ENCODE data around the gene ATE1. TPM values are rescaled to one million over a fixed set of nuclear protein-coding genes. Genes with fewer than 3 reads are reported as not detected.
A peak's percentile ranks its signal among the peaks of the same experiment; 100 is the strongest.

ATE1 gene
- total and polyA plus RNA-seq, 3 experiments from 2014 or later, result 24.8 to 34.2 (median 32.0) TPM

DNA sequence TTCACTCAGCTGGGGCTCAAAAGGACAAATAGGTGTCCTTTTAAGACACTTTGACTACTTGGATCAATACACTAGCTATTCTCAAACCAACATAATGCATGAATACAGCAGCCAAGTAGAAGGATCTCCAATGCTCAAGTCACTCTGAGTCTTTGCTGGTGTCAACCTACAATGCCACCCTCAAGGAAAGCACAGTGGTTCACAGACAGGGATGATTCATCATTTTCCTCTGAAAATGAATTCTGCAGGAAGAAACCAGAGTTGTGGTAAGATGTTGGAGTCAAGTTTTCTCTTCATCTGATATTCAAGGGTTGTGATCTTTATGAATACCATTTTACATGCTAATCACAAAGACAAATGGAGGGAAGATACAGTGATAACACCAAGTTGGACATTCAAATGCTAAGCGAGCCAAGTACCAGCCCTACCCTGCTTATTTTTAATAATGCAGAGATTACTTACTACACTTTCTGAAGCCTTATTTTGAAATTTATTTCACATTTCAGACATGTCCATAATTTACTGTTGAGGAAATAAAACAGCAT, 186.5 kb downstream of the ATE1 start:
- Mint-ChIP-seq H3K9me3 (no peaks in the 10 kb centered on the region), H3K4me3 (no peak overlapping the region), H3K36me3 (peaks cover 18 to 37% (median 19%) of the 10 kb centered on the region in 3 donors), H3K4me1 (peaks cover 15 to 18% (median 15%) of the 10 kb centered on the region in 3 donors), H3K27me3 (peaks cover 0 to 2% of the 10 kb centered on the region in 2 donors), H3K27ac (no peak overlapping the region)
- DNase-seq, result no peak
- Histone ChIP-seq H3K27ac (ENCODE audit: low read depth, low read length) (no peak overlapping the region), H3K36me3 (ENCODE audit: insufficient read depth, low read length) (no peaks in the 10 kb centered on the region), H3K4me3 (ENCODE audit: low read length) (no peak overlapping the region), H3K27me3 (ENCODE audit: insufficient read depth, low read length, poor library complexity, severe bottlenecking) (no peaks in the 10 kb centered on the region), H3K4me1 (ENCODE audit: insufficient read depth, low read length) (no peaks in the 10 kb centered on the region), H3K9me3 (ENCODE audit: low read length) (no peaks in the 10 kb centered on the region)
- ChIA-PET POLR2A (no interaction called here), CTCF (no interaction called here)

DNA sequence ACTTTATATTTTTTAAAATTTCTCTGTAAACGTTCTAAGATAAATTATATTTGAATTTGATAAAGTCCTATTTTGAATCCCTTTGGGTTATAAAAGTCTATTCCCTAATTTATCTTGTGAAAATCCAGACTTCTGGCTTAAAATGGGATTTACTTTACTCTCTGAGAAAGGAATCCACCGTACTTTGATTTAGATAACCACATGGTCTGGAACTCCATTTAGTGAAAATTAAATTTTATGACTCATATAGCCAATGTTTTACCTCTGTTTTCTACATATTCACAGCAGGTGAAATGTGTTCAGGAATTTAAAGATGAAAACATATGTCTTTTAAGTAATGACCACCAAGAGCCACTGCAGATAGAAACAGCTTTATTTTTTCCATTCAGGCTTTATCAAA, 187.8 kb downstream of the ATE1 start:
- H3K27me3 Mint-ChIP-seq, result peaks cover 2 to 5% of the 10 kb centered on the region in 2 donors
- H3K9me3 Mint-ChIP-seq, result no peaks in the 10 kb centered on the region
- Histone ChIP-seq H3K4me3 (ENCODE audit: low read length) (no peak overlapping the region), H3K36me3 (ENCODE audit: insufficient read depth, low read length) (no peaks in the 10 kb centered on the region), H3K9me3 (ENCODE audit: low read length) (no peaks in the 10 kb centered on the region), H3K4me1 (ENCODE audit: insufficient read depth, low read length) (no peaks in the 10 kb centered on the region), H3K27ac (ENCODE audit: low read depth, low read length) (no peak overlapping the region), H3K27me3 (ENCODE audit: insufficient read depth, low read length, poor library complexity, severe bottlenecking) (no peaks in the 10 kb centered on the region)
- H3K4me1 Mint-ChIP-seq, result peaks cover 15 to 20% (median 15%) of the 10 kb centered on the region in 3 donors
- POLR2A ChIA-PET, result no interaction called here
- H3K36me3 Mint-ChIP-seq, result peaks cover 17 to 34% (median 18%) of the 10 kb centered on the region in 3 donors
- H3K4me3 Mint-ChIP-seq, result no peak overlapping the region
- DNase-seq, result no peak
- CTCF ChIA-PET, result no interaction called here
- H3K27ac Mint-ChIP-seq, result no peak overlapping the region

DNA sequence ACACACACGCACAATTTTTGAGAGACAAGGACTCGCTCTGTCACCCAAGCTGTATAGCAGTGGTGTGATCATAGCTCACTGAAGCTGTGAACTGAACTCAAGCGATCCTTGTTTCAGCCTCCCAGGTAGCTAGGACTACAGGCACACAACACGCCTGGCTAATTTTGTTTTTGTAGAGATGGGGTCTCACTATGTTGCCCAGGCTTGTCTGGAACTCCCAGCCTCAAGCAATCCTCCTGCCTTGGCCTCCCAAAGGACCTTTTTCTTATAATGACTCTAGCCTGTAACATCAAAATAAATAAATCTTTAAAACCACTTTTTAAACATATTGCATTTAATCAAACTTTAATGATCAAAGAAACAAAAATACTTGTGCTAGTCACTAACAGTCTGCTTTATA, 188.7 kb downstream of the ATE1 start:
- Mint-ChIP-seq H3K36me3 (peaks cover 12 to 27% (median 13%) of the 10 kb centered on the region in 3 donors), H3K27ac (no peak overlapping the region), H3K9me3 (no peaks in the 10 kb centered on the region), H3K27me3 (peaks cover 2 to 7% of the 10 kb centered on the region in 2 donors), H3K4me1 (peaks cover 15 to 20% (median 15%) of the 10 kb centered on the region in 3 donors), H3K4me3 (no peak overlapping the region)
- no peaks in the 10 kb centered on the region for H3K4me1 ChIP-seq (ENCODE audit: insufficient read depth, low read length)
- no peaks in the 10 kb centered on the region for H3K36me3 ChIP-seq (ENCODE audit: insufficient read depth, low read length)
- DNase-seq, result no peak
- H3K27ac ChIP-seq (ENCODE audit: low read depth, low read length), result no peak overlapping the region
- H3K4me3 ChIP-seq (ENCODE audit: low read length), result no peak overlapping the region
- POLR2A ChIA-PET, result no interaction called here
- H3K9me3 ChIP-seq (ENCODE audit: low read length), result no peaks in the 10 kb centered on the region
- CTCF ChIA-PET, result no interaction called here
- no peaks in the 10 kb centered on the region for H3K27me3 ChIP-seq (ENCODE audit: insufficient read depth, low read length, poor library complexity, severe bottlenecking)

DNA sequence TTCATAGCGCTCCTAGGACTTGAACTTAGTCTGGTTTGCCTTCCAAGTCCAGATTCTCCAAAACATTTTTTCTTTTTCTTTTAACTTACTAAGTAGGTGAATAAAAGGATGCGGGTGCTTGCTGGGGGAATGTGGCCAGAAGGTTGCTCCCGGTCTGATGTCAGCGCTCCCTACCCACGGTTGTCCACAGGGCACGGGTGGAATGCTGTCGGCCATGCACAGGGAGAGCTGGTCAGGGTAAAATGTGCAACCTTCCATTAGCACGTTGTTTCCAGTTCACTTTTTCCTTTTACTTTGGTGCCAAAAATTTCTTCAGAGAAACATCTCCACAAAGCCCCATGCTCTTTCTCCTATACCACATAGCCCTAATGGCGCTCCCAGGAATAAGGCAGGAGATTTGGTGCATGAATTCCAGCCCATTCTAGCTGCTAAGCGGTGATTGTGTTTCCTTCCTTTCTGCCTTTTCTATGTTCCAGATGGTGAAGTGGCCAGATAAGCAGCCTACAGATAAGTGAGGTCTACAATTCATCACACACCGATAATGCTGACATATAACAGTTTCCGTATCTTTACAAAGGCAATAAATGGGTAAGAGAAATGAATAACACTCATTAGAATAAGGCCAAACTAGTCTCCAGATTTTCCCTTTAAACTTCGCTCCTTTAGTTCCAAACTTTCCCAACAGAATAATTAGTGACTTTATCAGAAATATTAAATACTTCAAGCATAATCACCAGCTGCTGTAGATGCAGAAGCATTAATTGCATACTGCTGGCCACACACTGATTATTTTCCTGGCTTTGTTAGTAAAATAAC, 191.3 kb downstream of the ATE1 start:
- H3K4me3 ChIP-seq (ENCODE audit: low read length), result no peak overlapping the region
- peaks cover 4 to 8% (median 6%) of the 10 kb centered on the region in 3 donors for H3K36me3 Mint-ChIP-seq
- H3K4me1 Mint-ChIP-seq, result peaks cover 15 to 20% (median 15%) of the 10 kb centered on the region in 3 donors
- H3K27me3 ChIP-seq (ENCODE audit: insufficient read depth, low read length, poor library complexity, severe bottlenecking), result peaks cover 3% of the 10 kb centered on the region
- no peak overlapping the region for H3K4me3 Mint-ChIP-seq
- no peak overlapping the region for H3K27ac ChIP-seq (ENCODE audit: low read depth, low read length)
- no peak for DNase-seq
- peaks cover 4 to 18% of the 10 kb centered on the region in 2 donors for H3K27me3 Mint-ChIP-seq
- ChIA-PET POLR2A (no interaction called here), CTCF (interaction anchor here (1.2 kb wide), 1 partner anchor 793 kb away, joined by 3 read pairs; no protein-coding TSS in a partner anchor)
- no peaks in the 10 kb centered on the region for H3K36me3 ChIP-seq (ENCODE audit: insufficient read depth, low read length)
- no peaks in the 10 kb centered on the region for H3K9me3 ChIP-seq (ENCODE audit: low read length)
- H3K9me3 Mint-ChIP-seq, result no peaks in the 10 kb centered on the region
- H3K4me1 ChIP-seq (ENCODE audit: insufficient read depth, low read length), result no peaks in the 10 kb centered on the region
- no peak overlapping the region for H3K27ac Mint-ChIP-seq

DNA sequence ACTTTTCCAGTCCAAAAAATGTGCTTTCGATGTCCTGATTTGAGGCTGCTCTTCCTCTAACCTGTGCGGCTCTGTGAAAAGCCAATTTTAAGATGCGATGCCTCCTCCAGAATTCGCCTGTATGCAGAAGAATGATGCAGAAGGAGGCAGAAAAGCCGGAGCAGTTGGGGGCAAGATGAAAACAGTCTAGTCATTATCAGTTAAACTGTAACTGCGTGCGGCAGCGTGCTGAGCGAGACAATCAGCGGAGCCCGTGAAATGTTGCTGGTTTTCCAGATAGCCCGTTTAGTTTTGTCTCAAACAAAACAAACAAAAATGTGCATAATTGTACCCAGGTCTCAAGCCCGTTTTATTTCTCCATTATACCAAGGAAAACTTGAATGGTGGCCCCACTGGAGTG, 192.6 kb downstream of the ATE1 start:
- Mint-ChIP-seq H3K4me1 (peaks cover 15 to 20% (median 15%) of the 10 kb centered on the region in 3 donors), H3K27me3 (peaks cover 4 to 18% of the 10 kb centered on the region in 2 donors), H3K36me3 (peaks cover 0 to under 1% (median 0%) of the 10 kb centered on the region in 3 donors), H3K4me3 (no peak overlapping the region), H3K9me3 (no peaks in the 10 kb centered on the region), H3K27ac (no peak overlapping the region)
- ChIA-PET POLR2A (no interaction called here), CTCF (no interaction called here)
- H3K9me3 ChIP-seq (ENCODE audit: low read length), result no peaks in the 10 kb centered on the region
- no peak for DNase-seq
- no peaks in the 10 kb centered on the region for H3K36me3 ChIP-seq (ENCODE audit: insufficient read depth, low read length)
- H3K27me3 ChIP-seq (ENCODE audit: insufficient read depth, low read length, poor library complexity, severe bottlenecking), result peaks cover 3% of the 10 kb centered on the region
- H3K4me3 ChIP-seq (ENCODE audit: low read length), result no peak overlapping the region
- no peak overlapping the region for H3K27ac ChIP-seq (ENCODE audit: low read depth, low read length)
- no peaks in the 10 kb centered on the region for H3K4me1 ChIP-seq (ENCODE audit: insufficient read depth, low read length)

DNA sequence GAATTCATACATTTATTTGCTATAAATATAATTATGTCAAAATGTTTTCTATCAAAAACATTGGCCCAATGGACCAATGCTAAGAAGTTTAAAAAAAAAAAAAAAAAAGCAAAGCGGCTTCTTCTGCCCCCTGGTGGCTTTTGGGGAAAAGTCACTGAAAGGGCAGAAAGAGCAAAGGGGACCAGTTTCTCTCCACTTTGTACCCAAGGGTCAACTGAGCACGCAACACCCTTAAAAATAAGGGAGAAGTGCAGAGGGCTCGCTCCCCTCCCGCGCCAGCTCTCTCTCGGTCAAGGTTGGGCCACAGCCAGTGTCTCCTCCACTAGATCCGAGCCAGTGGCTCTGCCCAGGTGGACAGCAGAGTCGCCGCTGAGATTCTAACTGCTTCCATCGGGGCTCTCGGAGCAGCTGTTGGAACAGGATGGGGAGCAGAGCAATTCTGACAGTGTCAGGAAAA, 193.2 kb downstream of the ATE1 start:
- Histone ChIP-seq H3K36me3 (ENCODE audit: insufficient read depth, low read length) (no peaks in the 10 kb centered on the region), H3K9me3 (ENCODE audit: low read length) (no peaks in the 10 kb centered on the region), H3K27ac (ENCODE audit: low read depth, low read length) (no peak overlapping the region), H3K4me3 (ENCODE audit: low read length) (no peak overlapping the region), H3K27me3 (ENCODE audit: insufficient read depth, low read length, poor library complexity, severe bottlenecking) (peaks cover 3% of the 10 kb centered on the region), H3K4me1 (ENCODE audit: insufficient read depth, low read length) (no peaks in the 10 kb centered on the region)
- Mint-ChIP-seq H3K36me3 (no peaks in the 10 kb centered on the region), H3K4me3 (no peak overlapping the region), H3K27ac (no peak overlapping the region), H3K27me3 (peaks cover 4 to 18% of the 10 kb centered on the region in 2 donors), H3K4me1 (peaks cover 15 to 20% (median 15%) of the 10 kb centered on the region in 3 donors), H3K9me3 (no peaks in the 10 kb centered on the region)
- ChIA-PET POLR2A (no interaction called here), CTCF (no interaction called here)
- DNase-seq, result no peak

DNA sequence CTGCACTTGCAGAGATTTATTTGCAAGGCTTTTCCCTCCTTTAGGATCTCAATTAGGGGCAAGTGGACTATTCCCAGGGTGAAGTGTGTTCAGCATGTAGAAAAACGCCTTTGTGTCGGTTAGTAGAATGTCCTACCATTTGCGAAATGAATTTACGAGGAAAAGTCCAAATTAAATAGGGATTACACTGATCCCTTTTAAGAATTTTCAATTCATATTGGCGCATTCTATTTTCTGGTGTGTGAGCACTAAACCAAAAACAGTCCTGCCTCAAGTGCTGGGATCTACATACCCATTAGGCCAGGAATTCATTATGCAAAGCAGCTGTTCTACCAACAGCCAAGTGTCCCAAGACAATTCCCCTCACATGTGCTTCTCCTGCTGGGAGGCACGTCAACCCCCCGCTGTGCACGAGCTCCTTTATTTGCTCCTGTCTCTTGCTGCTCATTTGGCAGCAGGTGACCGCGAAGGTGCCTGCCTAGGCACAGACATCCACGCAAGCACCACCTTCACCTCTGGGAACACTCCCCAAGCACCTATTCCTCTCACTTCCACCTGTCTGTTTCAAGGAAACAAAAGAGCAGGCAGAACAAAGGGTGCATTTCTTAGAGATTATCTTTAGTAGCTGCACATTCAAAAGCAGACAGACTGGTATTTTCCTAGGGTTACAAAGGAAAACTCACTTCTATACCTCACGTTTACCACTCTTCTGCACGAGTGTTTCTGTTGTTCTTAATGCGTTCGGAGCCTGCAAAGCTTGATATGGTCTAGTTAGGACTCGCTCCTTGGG, 195.0 kb downstream of the ATE1 start:
- Mint-ChIP-seq H3K36me3 (no peaks in the 10 kb centered on the region), H3K27me3 (peaks cover 4 to 18% of the 10 kb centered on the region in 2 donors), H3K4me3 (no peak overlapping the region), H3K9me3 (no peaks in the 10 kb centered on the region), H3K27ac (peak overlapping the region in 1 of 8 donors; percentile 66), H3K4me1 (peaks cover 6 to 11% (median 6%) of the 10 kb centered on the region in 3 donors)
- ChIA-PET POLR2A (no interaction called here), CTCF (no interaction called here)
- DNase-seq, result no peak
- Histone ChIP-seq H3K27me3 (ENCODE audit: insufficient read depth, low read length, poor library complexity, severe bottlenecking) (peaks cover 3% of the 10 kb centered on the region), H3K27ac (ENCODE audit: low read depth, low read length) (no peak overlapping the region), H3K9me3 (ENCODE audit: low read length) (no peaks in the 10 kb centered on the region), H3K36me3 (ENCODE audit: insufficient read depth, low read length) (no peaks in the 10 kb centered on the region), H3K4me1 (ENCODE audit: insufficient read depth, low read length) (no peaks in the 10 kb centered on the region), H3K4me3 (ENCODE audit: low read length) (no peak overlapping the region)

DNA sequence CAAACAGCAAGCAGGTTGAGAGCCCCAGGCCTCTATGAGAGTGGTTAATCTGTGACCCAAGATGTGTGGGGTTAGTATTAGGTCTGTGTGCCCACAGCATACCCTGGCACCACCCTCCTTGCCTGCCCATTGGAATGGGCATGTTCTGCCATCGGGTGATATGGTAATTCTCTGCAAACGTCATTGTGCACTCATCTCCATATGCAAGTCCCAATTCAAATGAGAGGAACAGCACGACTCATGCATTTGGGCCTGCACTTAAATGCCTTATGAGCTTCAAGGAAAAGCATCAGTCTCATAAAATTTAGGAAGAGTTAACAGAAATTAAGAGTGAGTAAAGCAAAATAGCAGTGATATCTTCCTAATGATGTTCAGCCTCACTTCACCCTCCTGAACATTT, 195.7 kb downstream of the ATE1 start:
- H3K36me3 ChIP-seq (ENCODE audit: insufficient read depth, low read length), result no peaks in the 10 kb centered on the region
- DNase-seq, result no peak
- no peak overlapping the region for H3K4me3 ChIP-seq (ENCODE audit: low read length)
- H3K36me3 Mint-ChIP-seq, result no peaks in the 10 kb centered on the region
- no peaks in the 10 kb centered on the region for H3K4me1 ChIP-seq (ENCODE audit: insufficient read depth, low read length)
- no peak overlapping the region for H3K4me3 Mint-ChIP-seq
- ChIA-PET CTCF (no interaction called here), POLR2A (no interaction called here)
- no peaks in the 10 kb centered on the region for H3K9me3 Mint-ChIP-seq
- no peak overlapping the region for H3K27ac Mint-ChIP-seq
- no peaks in the 10 kb centered on the region for H3K9me3 ChIP-seq (ENCODE audit: low read length)
- peaks cover 0 to 6% (median 0%) of the 10 kb centered on the region in 3 donors for H3K4me1 Mint-ChIP-seq
- H3K27me3 Mint-ChIP-seq, result peaks cover 4 to 18% of the 10 kb centered on the region in 2 donors
- H3K27ac ChIP-seq (ENCODE audit: low read depth, low read length), result no peak overlapping the region
- H3K27me3 ChIP-seq (ENCODE audit: insufficient read depth, low read length, poor library complexity, severe bottlenecking), result peaks cover 3% of the 10 kb centered on the region
